Glomerular endothelial cell (primary cell): ENCODE measurements around the gene TCP11. TPM values are rescaled to one million over a fixed set of nuclear protein-coding genes. Genes with fewer than 3 reads are reported as not detected.
"Not testable (repeated sequence)": the region's sequence is repeated elsewhere in the genome, so short reads cannot be mapped to it uniquely, and the experiment has no call there.

Source experiments
- DNase-seq: peaks from one replicate; pipeline ENCODE4 v3.0.0-alpha.2; 2011; ENCODE audit warnings: low read depth, low spot score; ENCODE audit errors: extremely low read depth
- total RNA-seq: library from RNA; depleted of rRNA; stranded (reverse); fragments of >200 nt; gene quantifications from 2 replicates; pipeline ENCODE4 v1.2.3, GENCODE V29; 2015

The TCP11 gene
- total RNA-seq, 1 donor from 2014 or later = 0.41 TPM

DNA sequence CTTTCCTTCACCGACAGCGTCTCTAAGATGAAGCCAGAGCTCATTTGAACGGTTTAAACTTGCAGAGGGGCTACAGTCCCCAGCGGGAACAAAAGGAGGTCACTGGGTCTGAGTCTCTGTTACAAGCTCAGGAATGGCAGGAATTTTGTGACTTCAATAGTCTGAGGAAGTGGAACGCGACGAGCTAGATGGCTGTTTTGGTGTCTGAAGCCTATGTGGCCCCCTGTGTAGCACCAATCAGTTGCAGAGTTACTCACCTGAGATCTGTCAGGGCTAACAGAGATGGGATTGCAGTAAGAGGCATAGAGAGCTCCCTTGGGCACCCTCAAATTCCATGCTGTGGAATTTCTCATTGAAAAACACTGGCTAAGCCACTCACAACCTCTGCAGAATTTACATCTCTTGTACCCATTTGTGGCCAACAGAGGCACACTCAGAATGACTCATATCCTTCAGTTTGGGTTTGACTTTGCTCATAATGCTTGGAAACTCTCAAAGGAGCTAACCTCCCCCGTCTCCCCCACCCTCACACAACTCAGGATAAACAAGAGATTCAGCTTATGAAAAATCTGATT, 7.1 kb upstream of the TCP11 start:
- no peak for DNase-seq

DNA sequence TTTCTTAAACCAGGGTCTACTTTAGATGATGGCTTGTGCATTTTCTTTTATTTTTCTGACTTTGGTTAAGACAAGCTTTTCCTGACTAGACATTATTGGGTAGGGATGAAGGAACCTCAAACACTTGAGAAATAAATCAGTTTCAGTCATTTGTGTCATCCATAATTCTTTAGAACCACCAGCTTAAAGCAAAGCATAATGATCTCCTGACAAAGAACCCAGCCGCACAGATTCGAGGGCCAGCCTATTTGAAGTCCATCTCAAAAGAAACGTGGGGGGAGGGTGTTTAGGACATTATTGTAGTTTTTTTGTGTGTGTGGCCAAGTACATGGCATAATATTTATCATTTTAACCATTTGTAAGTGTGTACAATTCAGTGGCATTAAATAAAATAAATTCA, 6.3 kb upstream of the TCP11 start:
- DNase-seq = no peak

DNA sequence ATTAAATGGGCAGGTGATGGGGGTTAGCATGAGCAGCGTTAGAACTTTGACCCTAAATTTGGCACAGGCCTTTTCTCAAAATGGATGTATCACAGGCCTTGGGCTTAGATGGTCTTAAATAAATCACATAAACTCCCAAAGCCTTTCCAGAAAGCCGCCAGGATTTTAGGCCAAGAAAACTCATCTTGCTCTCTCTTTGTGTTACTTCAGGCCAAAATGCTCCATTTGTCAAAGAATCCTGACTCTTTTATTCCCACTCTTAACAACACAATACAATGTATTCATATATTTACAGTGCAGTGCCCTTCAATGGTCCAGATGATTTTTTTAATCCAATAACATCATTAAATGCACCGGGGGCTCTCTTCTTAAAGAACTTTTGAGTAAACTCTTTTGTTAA, 5.9 kb upstream of the TCP11 start:
- no peak for DNase-seq

- DNase-seq = no peak
These were observed 5.3 kb upstream of the TCP11 start for GRCh38 chr6:35146453-35146852.

GRCh38 chr6:35145757-35146156, 4.6 kb upstream of the TCP11 start:
- DNase-seq = no peak

DNA sequence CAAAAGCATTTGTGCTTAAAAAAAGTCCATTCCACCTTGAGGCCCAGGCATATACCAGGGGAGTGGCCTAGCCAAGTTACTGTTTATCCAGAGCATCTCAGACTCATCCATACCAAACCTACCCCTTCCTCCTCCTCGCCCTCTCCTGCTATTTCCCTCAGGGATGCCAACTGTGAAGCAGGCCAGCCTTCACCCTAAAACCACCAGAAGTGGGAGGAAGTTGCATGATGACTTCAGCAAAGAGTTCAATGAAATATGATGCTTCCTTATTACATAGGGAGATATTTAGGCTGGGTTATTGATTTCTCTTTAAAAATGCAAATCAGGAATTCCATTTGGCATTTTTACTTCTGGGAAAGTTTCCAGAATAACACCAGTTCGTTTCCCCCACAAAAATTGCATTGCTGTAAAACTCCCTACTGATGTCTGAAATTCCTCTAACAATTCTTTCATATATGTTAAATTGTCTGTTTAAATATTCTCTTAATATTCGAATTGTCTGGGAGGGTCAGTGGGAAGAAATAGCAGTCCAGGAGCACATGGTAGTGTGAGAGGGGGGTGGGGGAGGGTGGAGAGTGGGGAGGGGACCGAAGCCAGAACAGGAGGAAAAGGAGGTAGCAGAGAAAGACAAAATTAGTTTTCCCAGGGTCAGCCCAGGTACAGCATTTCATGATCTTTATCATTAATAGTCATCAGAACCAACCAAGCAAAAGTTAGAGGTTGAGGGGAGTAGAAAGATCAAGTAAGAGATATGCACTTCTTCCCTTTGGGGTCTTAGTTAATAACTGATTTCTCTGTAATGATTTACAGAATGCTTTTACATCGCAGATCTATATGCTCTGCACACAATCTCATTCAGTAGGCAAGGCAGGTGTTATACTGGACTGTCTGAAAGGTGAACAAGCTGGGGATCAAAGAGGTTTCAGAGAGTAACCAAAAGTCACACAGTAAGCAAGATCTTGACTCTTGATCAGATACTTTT, 1.7 kb upstream of the TCP11 start:
- no peak for DNase-seq

DNA sequence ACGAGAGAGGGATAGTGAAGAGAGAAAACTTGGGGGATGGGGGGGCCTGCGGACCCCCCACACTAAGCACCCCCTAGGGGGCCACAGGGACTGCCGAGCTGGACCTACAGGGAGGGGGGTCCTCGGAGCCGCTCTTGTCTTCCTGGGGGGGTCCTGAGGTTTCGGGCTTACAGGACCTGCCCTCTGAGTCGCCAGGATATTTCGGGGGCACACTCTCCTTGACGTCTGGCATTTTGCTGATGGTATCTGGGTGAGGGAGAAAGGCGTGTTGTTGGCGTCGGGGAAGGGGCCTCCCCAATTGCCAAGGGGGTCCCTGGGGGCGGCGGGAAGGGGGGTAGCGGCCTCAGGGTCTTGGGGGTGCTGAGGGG, 516 bp downstream of the TCP11 start:
- no peak for DNase-seq

GRCh38 chr6:35139924-35140638, 1.1 kb downstream of the TCP11 start:
- DNase-seq = peak; percentile 65

DNA sequence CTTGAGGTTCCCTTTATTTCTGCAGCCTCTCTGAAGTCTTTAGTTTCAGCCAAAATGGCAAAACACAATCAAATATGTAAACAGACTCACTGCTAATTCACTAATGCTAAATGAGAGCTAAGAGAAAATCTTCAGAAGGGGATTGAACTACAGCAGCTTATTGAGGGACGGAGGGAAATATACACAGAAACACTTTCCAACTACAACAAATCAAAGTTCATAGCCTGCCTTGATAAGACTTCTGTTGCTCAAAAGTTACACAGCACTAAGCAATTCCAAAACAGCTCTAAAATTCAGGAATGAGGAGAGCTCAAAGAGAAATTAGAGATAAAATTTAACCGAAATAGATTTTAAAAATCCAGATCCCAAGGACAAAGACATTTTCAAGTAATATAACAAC, 1.7 kb downstream of the TCP11 start:
- DNase-seq = no peak

GRCh38 chr6:35138191-35138590, 2.9 kb downstream of the TCP11 start:
- DNase-seq = not testable (repeated sequence)

DNA sequence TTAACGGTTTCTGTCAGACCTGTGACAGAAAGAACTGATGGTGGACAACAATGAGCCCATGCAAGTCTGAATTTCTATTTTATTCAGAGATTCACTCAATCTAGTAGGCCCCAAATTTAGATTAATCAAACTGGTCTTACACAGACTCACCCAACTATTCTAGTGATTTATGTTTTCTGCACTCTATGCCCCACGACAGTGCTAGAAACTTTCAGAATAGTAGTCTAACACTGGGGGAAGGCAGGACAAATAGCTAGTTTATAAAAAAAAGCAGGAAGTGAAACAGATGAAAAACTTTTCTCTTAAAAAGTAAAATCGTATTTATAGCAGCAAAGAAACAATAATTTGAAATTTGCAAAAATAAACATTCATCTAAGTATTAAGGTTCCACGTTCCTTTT, 5.0 kb downstream of the TCP11 start:
- no peak for DNase-seq

GRCh38 chr6:35128496-35128895, 12.6 kb downstream of the TCP11 start:
- DNase-seq = no peak

- no peak for DNase-seq
These were observed 13.1 kb downstream of the TCP11 start for GRCh38 chr6:35128042-35128441.

DNA sequence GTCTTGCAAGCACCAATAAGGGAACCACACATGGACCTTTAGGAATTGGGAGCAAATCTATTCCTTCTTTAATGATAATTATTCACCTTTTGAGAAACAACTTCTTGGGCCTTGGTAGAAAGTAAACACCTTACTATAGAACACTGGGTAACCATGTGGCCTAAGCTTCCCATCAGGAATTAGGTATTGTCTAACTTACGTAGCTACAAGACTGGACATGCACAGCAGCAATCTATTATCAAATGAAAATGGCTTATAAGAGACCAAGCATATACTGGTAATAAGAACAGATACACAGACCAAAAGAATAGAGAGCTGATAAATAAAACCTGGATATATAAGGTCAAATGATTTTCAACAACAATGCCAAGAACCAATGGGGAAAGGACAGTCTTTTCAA, 16.8 kb downstream of the TCP11 start:
- DNase-seq = no peak

DNA sequence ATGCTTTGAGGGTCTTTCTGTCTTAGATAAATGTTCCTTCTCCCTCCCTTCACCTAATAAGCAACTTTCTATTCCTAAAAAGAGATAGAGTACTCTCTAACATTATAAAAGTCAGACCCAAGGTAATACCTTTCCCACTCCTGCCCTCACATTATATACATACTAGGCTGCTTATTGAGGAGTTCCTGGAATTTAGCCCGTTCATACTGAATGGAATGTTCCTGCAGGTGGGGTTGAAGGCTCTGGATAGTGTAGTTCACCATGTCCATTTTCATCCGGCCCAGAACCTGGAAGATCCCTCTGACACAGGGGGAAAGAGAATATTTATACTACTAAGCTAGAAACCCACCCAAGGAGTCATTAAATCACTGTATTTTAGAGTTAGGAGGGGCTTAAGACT, 20.4 kb downstream of the TCP11 start:
- no peak for DNase-seq

GRCh38 chr6:35108309-35108885, 32.7 kb downstream of the TCP11 start:
- DNase-seq = no peak

GRCh38 chr6:35107761-35108160, 33.4 kb downstream of the TCP11 start:
- DNase-seq = not testable (repeated sequence)

GRCh38 chr6:35107208-35107607, 33.9 kb downstream of the TCP11 start:
- DNase-seq = not testable (repeated sequence)

DNA sequence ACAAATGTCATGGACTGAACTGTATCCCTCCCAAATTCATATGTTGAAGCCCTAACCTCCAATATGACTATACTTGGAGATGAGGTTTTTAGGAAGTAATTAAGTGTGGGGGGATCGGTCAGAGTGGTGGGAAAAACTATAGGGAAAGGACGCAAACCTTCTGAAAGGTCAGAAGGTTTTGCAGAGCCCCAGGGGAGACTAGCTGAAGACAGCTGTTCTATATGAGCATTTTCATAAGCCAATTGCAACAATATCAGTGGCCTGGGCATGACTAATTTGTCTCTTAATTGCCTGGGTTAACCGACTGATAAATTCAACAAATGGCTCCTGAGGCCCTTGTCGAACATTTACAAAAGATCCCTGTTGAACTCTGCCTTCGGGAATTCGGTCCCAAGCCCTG, 35.1 kb downstream of the TCP11 start:
- not testable (repeated sequence) for DNase-seq

DNA sequence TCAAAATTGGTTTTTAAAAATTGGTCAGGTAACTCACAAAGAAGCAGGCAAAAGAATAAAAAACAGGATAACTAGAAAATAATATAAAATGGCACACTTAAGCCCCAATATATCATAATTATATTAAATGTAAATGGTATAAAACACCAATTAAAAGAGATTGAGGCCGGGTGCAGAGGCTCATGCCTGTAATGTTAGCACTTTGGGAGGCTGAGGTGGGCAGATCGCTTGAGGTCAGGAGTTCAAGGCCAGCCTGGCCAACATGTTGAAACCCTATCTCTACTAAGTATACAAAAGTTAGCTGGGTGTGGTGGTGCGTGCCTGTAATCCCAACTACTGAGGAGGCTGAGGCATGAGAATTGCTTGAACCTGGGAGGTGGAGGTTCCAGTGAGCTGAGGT, 36.1 kb downstream of the TCP11 start:
- DNase-seq = no peak

DNA sequence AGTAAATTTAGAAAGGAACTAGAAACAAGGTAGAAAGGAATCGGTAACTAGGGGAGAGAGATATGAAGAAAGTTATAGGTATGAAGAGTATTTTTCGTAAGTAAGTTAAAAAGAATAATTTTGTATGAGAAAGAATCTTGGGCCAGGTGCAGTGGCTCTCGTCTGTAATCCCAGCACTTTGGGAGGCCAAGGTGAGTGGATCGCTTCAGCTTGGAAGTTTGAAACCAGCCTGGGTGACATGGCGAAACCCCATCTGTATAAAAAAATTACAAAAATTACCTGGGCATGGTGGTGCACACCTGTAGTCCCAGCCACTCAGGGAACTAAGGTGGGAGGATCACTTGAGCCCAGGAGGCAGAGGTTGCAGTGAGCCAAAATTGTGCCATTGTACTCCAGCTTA, 42.0 kb downstream of the TCP11 start:
- DNase-seq = no peak
